Muscle layer of duodenum (tissue), 2 donors: ENCODE measurements around the gene IRS2.

Source experiments
- H3K27ac ChIP-seq: one replicate; pipeline ENCODE4 v1.7.0; 2013; ENCODE audit warnings: mild to moderate bottlenecking, low read length
- H3K27me3 ChIP-seq: one replicate; pipeline ENCODE4 v1.7.0; 2013; ENCODE audit warnings: low read depth, mild to moderate bottlenecking, control low read depth, low read length
- H3K36me3 ChIP-seq, 2 donors: one replicate each; pipeline ENCODE4 v1.7.0; 2013; ENCODE audit warnings: low read length in 2 of 2, control low read depth in 1 of 2, mild to moderate bottlenecking in 1 of 2; ENCODE audit not compliant: insufficient read depth in 2 of 2, control insufficient read depth in 1 of 2
- H3K4me1 ChIP-seq, 2 donors: one replicate each; pipeline ENCODE4 v1.7.0; 2013; ENCODE audit warnings: low read length in 2 of 2, mild to moderate bottlenecking in 2 of 2, control low read depth in 1 of 2, moderate library complexity in 1 of 2; ENCODE audit not compliant: insufficient read depth in 2 of 2, control insufficient read depth in 1 of 2
- H3K4me3 ChIP-seq, 2 donors: one replicate each; pipeline ENCODE4 v1.7.0; 2013; ENCODE audit warnings: low read length in 2 of 2, low read depth in 1 of 2, mild to moderate bottlenecking in 1 of 2
- H3K9me3 ChIP-seq, 2 donors: one replicate each; pipeline ENCODE4 v1.7.0; 2013; ENCODE audit warnings: low read length in 2 of 2, control low read depth in 1 of 2, mild to moderate bottlenecking in 1 of 2; ENCODE audit not compliant: control insufficient read depth in 1 of 2
- donor health status: healthy.

Gene IRS2

DNA sequence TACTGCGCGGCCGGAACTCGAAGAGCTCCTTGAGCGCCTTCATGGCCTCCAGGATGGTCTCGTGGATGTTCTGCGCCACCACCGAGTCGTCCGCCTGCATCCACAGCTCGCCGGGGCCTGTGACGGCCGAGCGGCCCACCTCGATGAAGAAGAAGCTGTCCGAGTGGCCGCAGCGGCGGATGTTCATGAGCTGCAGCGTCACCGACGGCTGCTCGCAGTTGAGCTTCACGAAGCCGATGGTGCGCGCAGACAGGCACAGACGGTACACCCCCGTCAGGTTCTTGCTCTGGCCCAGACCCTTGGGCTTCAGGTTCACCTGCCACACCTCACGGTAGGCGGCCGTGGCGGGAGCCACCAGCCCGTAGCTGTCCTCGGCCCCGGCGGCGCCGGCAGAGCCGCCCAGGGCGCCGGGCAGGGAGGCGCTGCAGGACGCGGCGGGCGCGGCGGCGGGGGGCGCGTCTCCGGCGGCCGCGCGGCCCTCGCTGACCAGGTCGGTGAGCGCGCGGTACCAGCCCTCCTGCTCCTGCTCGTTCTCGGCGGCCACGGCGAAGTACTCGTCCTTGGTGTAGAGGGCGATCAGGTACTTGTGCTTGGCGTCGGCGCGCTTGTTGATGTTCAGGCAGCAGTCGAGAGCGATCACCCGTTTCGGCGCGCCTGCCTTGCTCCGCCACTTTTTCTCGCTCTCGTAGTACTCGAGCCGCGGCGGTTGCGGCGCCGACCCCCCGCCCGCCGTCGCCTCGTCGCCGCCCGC, 1.1 kb downstream of the IRS2 start:
- Histone ChIP-seq H3K27ac (no peak overlapping the region), H3K9me3 (no peaks in the 10 kb centered on the region), H3K4me3 (peak overlapping the region; percentile 50 to 82), H3K4me1 (peaks cover 0 to 43% of the 10 kb centered on the region in 2 donors), H3K36me3 (peaks cover 0 to 25% of the 10 kb centered on the region in 2 donors), H3K27me3 (no peaks in the 10 kb centered on the region)

DNA sequence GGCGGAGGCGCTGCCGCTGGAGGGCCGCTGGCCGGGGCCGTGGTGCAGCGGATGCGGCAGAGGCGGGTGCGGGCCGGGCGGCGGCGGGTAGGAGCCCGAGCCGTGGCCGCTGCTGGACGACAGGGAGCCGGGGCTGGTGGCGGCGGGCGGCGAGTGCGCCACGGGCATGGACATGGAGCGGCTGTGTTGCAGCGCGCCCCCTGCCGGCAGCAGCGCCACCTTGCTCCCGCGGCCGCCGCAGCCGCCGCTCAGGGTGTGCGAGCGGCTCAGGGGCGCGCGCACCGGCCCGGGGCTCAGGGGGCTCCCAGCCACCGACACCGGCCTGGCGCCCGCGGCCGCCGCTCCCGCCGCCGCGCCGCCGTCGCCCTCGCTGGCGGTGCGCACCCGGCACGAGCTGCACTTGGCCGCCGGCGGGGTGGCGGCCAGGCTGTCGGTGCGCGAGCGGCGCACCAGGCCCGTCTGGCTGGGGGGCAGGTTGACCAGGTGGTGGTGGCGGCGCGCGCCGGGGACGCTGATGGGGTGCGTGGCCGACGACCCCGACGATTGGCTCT, 1.7 kb downstream of the IRS2 start:
- Histone ChIP-seq H3K4me1 (peaks cover 1 to 46% of the 10 kb centered on the region in 2 donors), H3K27me3 (no peaks in the 10 kb centered on the region), H3K4me3 (peak overlapping the region; percentile 50 to 82), H3K27ac (no peak overlapping the region), H3K36me3 (peaks cover 0 to 25% of the 10 kb centered on the region in 2 donors), H3K9me3 (no peaks in the 10 kb centered on the region)

DNA sequence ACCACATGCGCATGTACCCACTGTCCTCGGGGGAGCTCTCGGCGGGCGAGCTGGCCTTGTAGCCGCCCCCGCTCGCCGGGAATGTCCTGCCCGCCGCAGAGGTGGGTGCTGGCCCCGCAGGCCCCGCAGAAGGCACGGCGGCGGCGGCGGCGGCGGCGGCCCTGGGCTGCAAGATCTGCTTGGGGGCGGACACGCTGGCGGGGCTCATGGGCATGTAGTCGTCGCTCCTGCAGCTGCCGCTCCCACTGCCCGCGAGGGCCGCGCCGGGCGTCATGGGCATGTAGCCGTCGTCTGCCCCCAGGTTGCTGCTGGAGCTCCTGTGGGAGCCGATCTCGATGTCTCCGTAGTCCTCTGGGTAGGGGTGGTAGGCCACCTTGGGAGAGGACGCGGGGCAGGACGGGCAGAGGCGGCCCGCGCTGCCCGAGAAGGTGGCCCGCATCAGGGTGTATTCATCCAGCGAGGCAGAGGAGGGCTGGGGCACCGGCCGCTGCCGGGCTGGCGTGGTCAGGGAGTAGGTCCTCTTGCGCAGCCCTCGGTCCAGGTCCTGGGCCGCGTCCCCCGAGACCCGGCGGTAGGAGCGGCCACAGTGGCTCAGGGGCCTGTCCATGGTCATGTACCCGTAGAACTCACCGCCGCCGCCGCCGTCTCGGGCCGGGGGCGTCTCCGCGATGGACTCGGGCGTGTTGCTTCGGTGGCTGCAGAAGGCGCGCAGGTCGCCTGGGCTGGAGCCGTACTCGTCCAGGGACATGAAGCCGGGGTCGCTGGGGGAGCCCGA, 2.4 kb downstream of the IRS2 start:
- no peak overlapping the region for H3K27ac ChIP-seq
- peak overlapping the region in 1 of 2 donors; percentile 78 for H3K4me3 ChIP-seq
- H3K9me3 ChIP-seq: no peaks in the 10 kb centered on the region
- no peaks in the 10 kb centered on the region for H3K27me3 ChIP-seq
- peaks cover 8 to 53% of the 10 kb centered on the region in 2 donors for H3K4me1 ChIP-seq
- peaks cover 0 to 25% of the 10 kb centered on the region in 2 donors for H3K36me3 ChIP-seq

DNA sequence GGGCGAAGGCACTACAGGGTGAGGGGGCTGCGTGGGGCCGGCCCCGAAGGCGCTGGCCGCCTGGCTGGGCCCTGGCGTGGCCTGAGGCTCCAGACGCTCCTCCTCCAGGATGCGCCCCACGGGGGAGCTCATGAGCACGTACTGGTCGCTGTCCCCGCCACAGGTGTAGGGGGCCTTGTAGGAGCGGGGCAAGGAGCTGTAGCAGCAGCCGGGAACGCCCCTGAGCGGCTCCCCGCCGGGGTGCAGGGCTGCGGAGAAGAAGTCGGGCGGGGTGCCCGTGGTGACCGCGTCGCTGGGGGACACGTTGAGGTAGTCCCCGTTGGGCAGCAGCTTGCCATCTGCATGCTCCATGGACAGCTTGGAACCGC, 3.0 kb downstream of the IRS2 start:
- peaks cover 13 to 59% of the 10 kb centered on the region in 2 donors for H3K4me1 ChIP-seq
- no peak overlapping the region for H3K27ac ChIP-seq
- H3K4me3 ChIP-seq: peak overlapping the region in 1 of 2 donors; percentile 78
- no peaks in the 10 kb centered on the region for H3K27me3 ChIP-seq
- no peaks in the 10 kb centered on the region for H3K9me3 ChIP-seq
- peaks cover 0 to 25% of the 10 kb centered on the region in 2 donors for H3K36me3 ChIP-seq

DNA sequence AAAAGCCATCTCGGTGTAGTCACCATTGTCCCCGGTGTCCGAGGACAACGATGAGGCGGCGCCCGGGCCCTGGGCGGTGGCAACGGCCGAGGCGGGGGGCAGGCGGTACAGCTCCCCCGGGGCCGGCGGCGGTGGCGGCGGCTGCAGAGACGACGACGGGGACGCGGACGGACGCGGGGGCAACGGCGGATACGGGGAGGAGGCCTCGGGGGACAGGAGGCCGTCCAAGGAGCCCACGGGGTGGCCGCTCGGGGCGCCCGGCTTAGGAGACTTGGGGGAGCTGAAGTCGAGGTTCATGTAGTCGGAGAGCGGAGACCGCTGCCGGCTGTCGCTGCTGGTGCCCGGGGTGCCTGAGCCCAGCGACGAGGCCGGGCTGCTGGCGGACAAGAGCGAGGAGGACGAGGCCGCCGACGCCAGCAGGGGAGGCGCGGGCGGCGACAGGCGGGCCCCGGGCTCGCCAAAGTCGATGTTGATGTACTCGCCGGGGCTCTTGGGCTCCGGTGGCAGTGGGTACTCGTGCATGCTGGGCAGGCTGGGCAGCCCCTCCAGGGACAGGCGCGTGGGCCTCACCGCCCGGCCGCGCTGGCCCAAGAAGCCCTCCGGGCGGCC, 3.5 kb downstream of the IRS2 start:
- H3K4me3 ChIP-seq: peak overlapping the region in 1 of 2 donors; percentile 78
- H3K36me3 ChIP-seq: peaks cover 0 to 25% of the 10 kb centered on the region in 2 donors
- no peaks in the 10 kb centered on the region for H3K9me3 ChIP-seq
- H3K27me3 ChIP-seq: no peaks in the 10 kb centered on the region
- H3K27ac ChIP-seq: no peak overlapping the region
- peaks cover 18 to 63% of the 10 kb centered on the region in 2 donors for H3K4me1 ChIP-seq

DNA sequence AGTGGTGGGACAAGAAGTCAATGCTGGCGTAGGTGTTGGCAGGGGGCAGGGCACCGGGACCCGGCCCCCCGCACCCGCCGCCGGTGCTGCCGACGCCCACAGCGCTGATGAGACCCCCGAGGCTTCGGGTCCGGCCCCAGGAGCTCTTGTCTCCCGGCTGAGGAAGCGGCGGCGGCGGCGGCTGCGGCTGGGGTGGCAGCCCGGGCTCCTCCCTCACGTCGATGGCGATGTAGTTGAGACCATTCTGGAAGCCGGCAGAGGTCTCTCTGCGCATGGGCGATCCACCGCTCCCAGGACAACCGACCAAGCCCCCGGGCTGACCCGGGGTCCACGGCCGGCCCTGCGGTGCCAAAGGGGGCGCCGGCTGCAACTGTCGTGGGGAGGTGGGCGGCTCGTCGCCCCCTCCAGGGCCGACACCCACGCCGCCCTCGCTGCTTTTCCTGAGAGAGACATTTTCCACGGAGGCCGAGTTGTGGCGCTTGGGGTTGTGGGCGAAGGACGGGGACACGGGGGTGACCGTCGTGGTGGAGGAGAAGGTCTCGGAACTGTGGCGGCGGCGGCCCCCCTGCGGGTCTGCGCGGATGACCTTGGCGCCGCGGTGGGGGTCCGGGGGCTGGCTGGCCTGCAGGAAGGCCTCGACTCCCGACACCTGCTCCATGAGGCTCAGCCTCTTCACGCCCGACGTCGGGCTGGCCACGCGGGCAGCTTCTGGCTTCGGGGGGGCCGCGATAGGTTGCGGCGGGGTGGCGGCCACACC, 4.1 kb downstream of the IRS2 start:
- Histone ChIP-seq H3K4me1 (peaks cover 21 to 61% of the 10 kb centered on the region in 2 donors), H3K4me3 (peak overlapping the region; percentile 73 to 78), H3K27ac (no peak overlapping the region), H3K9me3 (no peaks in the 10 kb centered on the region), H3K27me3 (no peaks in the 10 kb centered on the region), H3K36me3 (peaks cover 0 to 25% of the 10 kb centered on the region in 2 donors)

DNA sequence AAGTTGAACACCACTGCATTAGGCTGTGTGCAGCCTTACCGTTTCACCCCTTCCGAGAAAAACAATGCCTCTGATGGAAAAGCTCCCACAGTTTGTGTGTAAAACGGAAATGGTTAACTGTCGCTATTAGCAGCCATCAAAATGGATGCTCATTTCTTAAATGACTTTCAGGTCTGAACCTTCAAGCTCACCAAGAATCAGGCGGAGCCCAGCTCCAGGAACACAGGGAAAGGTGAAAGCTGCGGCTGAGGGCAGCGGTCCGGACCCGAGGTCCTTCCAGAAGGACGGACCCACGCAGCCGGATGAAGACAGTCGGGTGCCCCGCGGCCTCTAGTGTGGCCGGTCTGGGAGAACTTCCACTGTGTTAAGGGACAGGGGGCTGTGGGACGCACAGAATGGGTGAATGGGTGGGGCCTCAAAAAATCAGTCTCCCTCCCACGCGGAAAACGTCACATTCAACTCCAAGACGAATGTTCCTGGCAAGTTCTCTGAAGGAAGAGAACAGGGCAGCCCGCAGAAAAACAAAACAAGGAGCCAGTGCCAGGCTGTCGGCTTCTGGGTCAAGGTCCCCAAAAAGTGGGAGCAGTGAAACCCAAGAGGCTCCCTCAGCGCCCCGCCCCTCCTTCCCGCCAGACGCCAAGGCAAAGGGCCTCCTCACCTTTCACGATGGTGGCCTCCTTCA, 4.9 kb downstream of the IRS2 start:
- peak overlapping the region; percentile 41 for H3K27ac ChIP-seq

DNA sequence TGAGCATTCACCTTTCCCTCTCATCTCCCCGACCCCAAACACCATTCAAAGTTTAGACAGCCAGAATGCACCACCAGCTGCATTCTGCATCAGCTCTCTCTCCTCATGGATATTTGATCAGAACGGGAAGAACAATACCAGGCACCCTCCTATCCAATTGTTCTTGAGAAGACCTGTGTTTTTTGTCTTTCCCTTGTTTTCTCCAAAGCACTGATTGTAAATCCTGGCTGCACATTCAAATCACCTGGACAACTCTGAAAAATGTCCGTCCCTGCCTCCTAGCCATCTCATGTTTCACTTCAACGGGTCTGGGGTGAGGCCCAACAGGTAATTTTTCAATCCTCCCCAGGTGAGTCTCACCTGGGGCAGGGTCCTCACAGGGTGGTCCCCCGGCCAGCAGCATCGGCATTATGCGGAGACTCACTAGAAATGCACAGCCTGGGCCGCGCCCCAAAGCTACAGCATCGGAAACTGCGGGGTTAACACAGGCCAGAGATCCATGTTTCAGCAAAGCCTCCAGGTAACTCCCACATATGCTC, 5.5 kb downstream of the IRS2 start:
- peak overlapping the region; percentile 41 for H3K27ac ChIP-seq
- H3K27me3 ChIP-seq: no peaks in the 10 kb centered on the region
- H3K36me3 ChIP-seq: peaks cover 0 to 25% of the 10 kb centered on the region in 2 donors
- H3K4me3 ChIP-seq: peak overlapping the region; percentile 73 to 78
- no peaks in the 10 kb centered on the region for H3K9me3 ChIP-seq
- H3K4me1 ChIP-seq: peaks cover 21 to 70% of the 10 kb centered on the region in 2 donors

More for the DNA sequence above, 4.9 kb downstream of the IRS2 start:
- Histone ChIP-seq H3K27me3 (no peaks in the 10 kb centered on the region), H3K36me3 (peaks cover 0 to 25% of the 10 kb centered on the region in 2 donors), H3K4me1 (peaks cover 21 to 65% of the 10 kb centered on the region in 2 donors), H3K9me3 (no peaks in the 10 kb centered on the region), H3K4me3 (peak overlapping the region; percentile 73 to 78)

DNA sequence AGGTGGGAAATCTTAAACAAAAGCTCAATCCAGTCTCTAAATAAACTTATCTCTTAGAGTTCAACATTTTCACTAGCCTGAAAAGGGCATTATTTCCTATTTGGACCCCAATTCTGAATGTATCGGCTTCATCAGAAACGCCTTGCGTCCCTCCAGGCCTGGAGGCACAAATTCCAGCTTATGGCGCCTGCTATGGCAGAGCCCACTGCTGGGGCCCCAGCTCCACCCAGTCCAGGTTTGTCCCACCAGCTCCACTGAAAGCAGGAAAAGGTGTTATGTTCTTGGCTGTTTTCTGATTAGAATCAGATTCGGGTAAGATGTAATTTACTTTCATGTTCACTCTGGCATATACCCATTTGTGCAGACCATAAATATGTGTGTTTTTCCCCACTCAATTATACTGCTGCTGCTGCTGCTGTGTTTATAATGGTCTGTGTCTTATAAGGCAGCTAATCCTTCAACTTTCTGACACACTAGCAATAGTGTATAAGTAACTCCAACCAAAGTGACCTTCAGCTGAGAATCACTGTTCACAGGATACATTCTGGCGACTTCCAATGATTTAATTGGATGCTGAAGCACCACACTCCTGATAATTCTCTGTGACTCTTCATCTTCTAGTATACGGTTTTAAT, 6.4 kb downstream of the IRS2 start:
- peak overlapping the region; percentile 16 for H3K27ac ChIP-seq
- H3K4me1 ChIP-seq: peaks cover 21 to 70% of the 10 kb centered on the region in 2 donors
- H3K36me3 ChIP-seq: peaks cover 0 to 25% of the 10 kb centered on the region in 2 donors
- no peaks in the 10 kb centered on the region for H3K27me3 ChIP-seq
- no peaks in the 10 kb centered on the region for H3K9me3 ChIP-seq
- peak overlapping the region; percentile 73 to 78 for H3K4me3 ChIP-seq

DNA sequence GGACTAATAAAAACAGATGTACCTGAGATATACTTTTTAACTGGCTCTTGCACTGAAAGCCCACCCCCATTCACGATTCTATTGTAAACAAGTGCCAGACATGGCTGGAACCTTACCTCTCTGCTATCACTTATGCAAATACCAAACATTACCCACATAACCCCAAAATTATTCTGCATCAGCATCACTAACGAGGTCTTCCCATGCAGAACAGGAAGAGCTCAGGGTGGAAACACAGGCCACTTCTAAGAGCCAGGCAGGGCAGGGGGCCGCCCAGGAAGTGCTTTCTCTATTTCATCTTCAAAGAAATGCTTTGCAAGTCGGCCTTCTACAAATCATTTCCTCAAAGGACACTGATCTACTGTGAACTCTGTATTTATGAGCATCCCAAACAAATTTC, 7.3 kb downstream of the IRS2 start:
- Histone ChIP-seq H3K4me1 (peaks cover 21 to 68% of the 10 kb centered on the region in 2 donors), H3K4me3 (peak overlapping the region; percentile 73 to 78), H3K27ac (no peak overlapping the region), H3K36me3 (peaks cover 0 to 25% of the 10 kb centered on the region in 2 donors), H3K9me3 (no peaks in the 10 kb centered on the region), H3K27me3 (no peaks in the 10 kb centered on the region)
